COLO829 (cell line): Measurements from ENCODE around the gene VAMP8.
A peak's percentile ranks its signal among the peaks of the same experiment; 100 is the strongest.
"Not testable (repeated sequence)": the region's sequence is repeated elsewhere in the genome, so short reads cannot be mapped to it uniquely, and the experiment has no call there.

Experiments used
- DNase-seq: peaks from one replicate; pipeline ENCODE4 v3.0.0; 2012; ENCODE audit warnings: low spot score

The VAMP8 gene

GRCh38 chr2:85547089-85547858 is 30.1 kb upstream of the VAMP8 start:
- DNase-seq: no peak

- DNase-seq: no peak
Measured at GRCh38 chr2:85547859-85548607, 29.4 kb upstream of the VAMP8 start.

- DNase-seq: no peak
Measured at GRCh38 chr2:85548608-85548900, 28.8 kb upstream of the VAMP8 start.

GRCh38 chr2:85549095-85549494 is 28.3 kb upstream of the VAMP8 start:
- DNase-seq: no peak

GRCh38 chr2:85549826-85550225 is 27.6 kb upstream of the VAMP8 start:
- no peak for DNase-seq

- DNase-seq: no peak
Measured at GRCh38 chr2:85550486-85550885, 26.9 kb upstream of the VAMP8 start.

GRCh38 chr2:85551698-85552678 is 25.4 kb upstream of the VAMP8 start:
- peak; percentile 77 for DNase-seq

GRCh38 chr2:85553184-85553583 is 24.2 kb upstream of the VAMP8 start:
- no peak for DNase-seq

GRCh38 chr2:85554980-85555612 is 22.3 kb upstream of the VAMP8 start:
- no peak for DNase-seq

GRCh38 chr2:85557130-85557529 is 20.3 kb upstream of the VAMP8 start:
- DNase-seq: no peak

GRCh38 chr2:85558160-85558559 is 19.2 kb upstream of the VAMP8 start:
- DNase-seq: no peak

GRCh38 chr2:85560403-85560726 is 17.0 kb upstream of the VAMP8 start:
- DNase-seq: not testable (repeated sequence)

GRCh38 chr2:85560812-85561279 is 16.5 kb upstream of the VAMP8 start:
- DNase-seq: no peak

GRCh38 chr2:85561280-85562212 is 15.8 kb upstream of the VAMP8 start, which contains the start of gene GGCX:
TSS of gene GGCX (minus strand) at chr2:85561493. CDS start at chr2:85561428, 65 bp downstream.
- peak; percentile 85 for DNase-seq

GRCh38 chr2:85564144-85564563 is 13.2 kb upstream of the VAMP8 start:
- DNase-seq: no peak

- no peak for DNase-seq
Measured at GRCh38 chr2:85566265-85566664, 11.1 kb upstream of the VAMP8 start.

GRCh38 chr2:85575739-85576138 is 1.6 kb upstream of the VAMP8 start:
- DNase-seq: no peak

- DNase-seq: no peak
Measured at GRCh38 chr2:85577063-85577385, 362 bp upstream of the VAMP8 start.

- no peak for DNase-seq
Measured at GRCh38 chr2:85578243-85579180, 1.1 kb downstream of the VAMP8 start.
